GM18858 (cell line): ENCODE measurements around the gene SOST.

Source experiments
- ATAC-seq: cut with Tn5 transposase; IDR thresholded peaks from one replicate; pipeline ENCODE4 v1.9.1; 2021; ENCODE audit not compliant: unreplicated experiment

Gene SOST

DNA sequence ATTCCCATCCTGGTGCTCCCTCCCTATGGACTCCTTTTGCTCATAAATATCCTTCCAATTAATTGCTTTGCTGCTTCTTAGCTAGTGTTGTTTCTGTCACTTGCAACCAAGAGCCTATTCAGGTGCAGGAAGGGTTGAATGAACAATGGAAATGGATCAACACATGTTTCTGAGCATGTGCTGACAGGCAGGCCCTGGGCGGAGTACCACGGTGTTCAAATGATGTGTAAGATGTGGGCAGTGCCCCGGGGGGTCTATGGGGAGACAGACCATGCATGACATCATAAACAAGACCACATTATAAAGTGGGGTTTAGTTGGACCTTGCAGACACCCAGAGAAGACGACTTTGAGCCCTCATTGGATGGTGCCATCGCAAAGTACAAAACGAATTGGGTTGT, 48.5 kb downstream of the SOST start:
- no peak for ATAC-seq

DNA sequence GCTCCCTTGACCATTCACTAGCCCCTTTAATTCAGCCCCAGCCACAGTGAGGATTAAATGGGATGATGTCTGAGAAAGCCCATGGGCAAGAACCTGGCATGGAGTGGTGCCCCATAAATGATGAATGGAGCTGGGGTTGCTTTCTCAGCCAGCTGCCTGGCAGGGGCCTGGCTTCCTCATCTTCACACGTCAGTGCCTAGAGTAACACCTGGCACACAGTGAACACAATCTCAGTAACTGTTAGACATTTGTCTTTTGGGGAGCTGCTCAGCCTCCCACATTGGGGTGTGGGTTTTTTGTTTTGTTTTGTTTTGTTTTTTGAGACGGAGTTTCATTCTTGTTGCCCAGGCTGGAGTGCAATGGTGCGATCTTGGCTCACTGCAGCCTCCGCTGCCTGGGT, 49.4 kb downstream of the SOST start:
- ATAC-seq, result no peak

DNA sequence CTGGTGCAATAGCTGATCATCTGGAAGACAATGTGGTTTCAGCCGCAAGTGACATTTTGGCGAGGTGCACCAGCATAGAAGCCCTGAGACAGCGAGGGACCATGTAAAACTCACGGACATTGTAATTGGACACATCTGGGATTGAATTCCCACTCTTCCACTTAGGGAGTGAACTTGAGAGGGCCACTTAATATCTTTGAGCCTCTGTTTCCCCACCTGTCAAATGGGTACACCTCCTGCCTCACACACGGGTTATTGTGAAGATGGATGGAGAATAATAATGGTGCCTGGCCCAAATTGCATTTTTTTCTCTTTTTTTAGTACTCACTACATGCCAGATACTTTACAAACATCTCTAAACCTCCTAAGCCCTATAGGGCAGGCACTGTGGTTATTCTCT, 51.4 kb downstream of the SOST start:
- no peak for ATAC-seq

DNA sequence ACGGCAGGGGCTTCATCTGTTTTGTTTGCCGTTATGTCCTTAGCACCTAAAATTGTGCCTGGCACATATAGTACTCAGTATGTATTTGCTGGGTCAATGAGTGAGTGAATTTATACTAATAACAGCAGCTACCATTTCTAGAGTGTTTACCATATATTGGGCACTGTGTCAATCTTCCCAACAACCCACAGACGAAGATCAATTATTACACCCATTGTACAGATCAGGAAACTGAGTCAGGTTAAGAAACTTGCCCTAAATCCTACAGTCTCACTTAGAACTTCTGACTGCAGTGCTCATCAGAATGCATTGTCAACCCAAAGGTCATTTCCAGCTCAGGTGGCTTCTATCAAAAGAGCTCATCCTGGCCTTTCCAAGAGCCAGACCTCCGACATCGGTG, 52.4 kb downstream of the SOST start:
- no peak for ATAC-seq
